ENCODE measurements around the gene C1QL4. TPM values are rescaled to one million over a fixed set of nuclear protein-coding genes. Genes with fewer than 3 reads are reported as not detected.

Gene C1QL4
- total and polyA plus RNA-seq, 9 of the 15 experiments (the other 6 are each of a cell fraction or from before 2014, with no cell fraction given): 0.08 to 2.1 (median 0.31) TPM

DNA sequence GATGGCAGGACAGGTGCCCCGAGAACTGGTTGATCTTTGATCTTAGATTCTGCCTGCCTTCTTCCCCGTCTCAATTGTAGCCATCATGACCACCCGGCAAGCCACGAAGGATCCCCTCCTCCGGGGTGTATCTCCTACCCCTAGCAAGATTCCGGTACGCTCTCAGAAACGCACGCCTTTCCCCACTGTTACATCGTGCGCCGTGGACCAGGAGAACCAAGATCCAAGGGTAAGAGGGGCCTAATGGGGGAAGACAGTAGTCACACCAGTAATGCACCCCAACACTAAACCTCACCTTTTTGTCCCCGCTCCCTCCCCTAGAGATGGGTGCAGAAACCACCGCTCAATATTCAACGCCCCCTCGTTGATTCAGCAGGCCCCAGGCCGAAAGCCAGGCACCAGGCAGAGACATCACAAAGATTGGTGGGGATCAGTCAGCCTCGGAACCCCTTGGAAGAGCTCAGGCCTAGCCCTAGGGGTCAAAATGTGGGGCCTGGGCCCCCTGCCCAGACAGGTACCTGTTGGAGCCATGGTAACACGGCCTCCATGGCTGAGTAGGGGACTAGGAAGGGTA lies 13.4 kb downstream of the C1QL4 start:
- Histone ChIP-seq H3K36me3 (ENCODE audit: control insufficient read depth, insufficient read depth, low read length) (peaks cover 39% of the 10 kb centered on the region; the same call in 2 of the 3 replicates), H3K9me3 (replicated peaks; ENCODE audit: control insufficient read depth, insufficient read depth, low read depth, low read length) (no peaks in the 10 kb centered on the region), H3K9me1 (ENCODE audit: control insufficient read depth, insufficient read depth, low read length) (no peaks in the 10 kb centered on the region), H3K4me1 (replicated peaks in 1 of 2; ENCODE audit: control insufficient read depth in 2 of 2, insufficient read depth in 2 of 2, low read length in 2 of 2) (peaks cover 5 to 16% of the 10 kb centered on the region in 2 experiments; a peak in 3 of 5 replicates), H2AFZ (ENCODE audit: low read depth, low read length) (peak overlapping the region; percentile 92), H3K4me2 (ENCODE audit: insufficient read depth, low read length) (peak overlapping the region; percentile 99), H3K27me3 (ENCODE audit: control insufficient read depth in 2 of 2, insufficient read depth in 2 of 2, low read length in 2 of 2) (no peaks in the 10 kb centered on the region), H3K79me2 (ENCODE audit: control insufficient read depth, insufficient read depth, low read length) (peaks cover 22% of the 10 kb centered on the region), H3K27ac (ENCODE audit: extremely low read depth, low read depth, low read length) (peak overlapping the region; percentile 85), H4K20me1 (replicated peaks; ENCODE audit: control insufficient read depth, insufficient read depth, low read length) (no peaks in the 10 kb centered on the region), H3K4me3 (peak overlapping the region; percentile 74), H3K9ac (ENCODE audit: insufficient read depth in 1 of 2, low read depth in 2 of 2, low read length in 2 of 2) (peak overlapping the region; percentile 96 to 99)
- intact Hi-C loops (cut with micrococcal nuclease): no loop called here
- in situ Hi-C loops (cut with MboI): no loop called here
- FAIRE-seq (no peak), DNase-seq (ENCODE audit: extremely low read depth in 1 of 4, low spot score in 3 of 4) (no peak), ATAC-seq (peak; percentile 4; the same call in 2 of the 3 replicates)
- WGBS (ENCODE audit: insufficient coverage, low coverage, missing lambda C conversion rate): 4% methylated on average over 19 of the region's 19 CpGs
- TSS peak; percentile 85 for BruUV-seq (replicated peaks)
- ChIA-PET CTCF (ENCODE audit: low intra/inter-chr PET ratio) (no interaction called here), POLR2A (interaction anchor here (1.5 to 3.1 kb wide), 7 partner anchors 8 to 193 kb away, joined by 7 to 32 read pairs (median 10); partner anchors contain the start of genes C1QL4, PRPH and TUBA1B)
- no peak for TF ChIP-seq XRCC5 (IDR thresholded peaks at IDR 0.05; ENCODE audit: low read depth, low read length)
- no peak for TF ChIP-seq GATA2 (CRISPR knock-in tag; IDR thresholded peaks at IDR 0.05)
- no peak for TF ChIP-seq HDGF (IDR thresholded peaks at IDR 0.05)
- TF ChIP-seq RBM39 (optimal IDR thresholded peaks at IDR 0.05; ENCODE audit: low read depth, low read length): no peak
- no peak for TF ChIP-seq BACH1 (tag; IDR thresholded peaks at IDR 0.05)
- TF ChIP-seq ZNF77 (CRISPR knock-in tag; IDR thresholded peaks at IDR 0.05): no peak
- TF ChIP-seq SMARCA5 (IDR thresholded peaks at IDR 0.05): 0 out of 2 replicates have a peak, but pooled peaks have one; percentile 15
- no peak for TF ChIP-seq IRF1 (CRISPR knock-in tag; IDR thresholded peaks at IDR 0.05; ENCODE audit: borderline replicate concordance)
- peak; percentile 4; the same call in 1 of the 2 replicates for TF ChIP-seq HDAC2 (IDR thresholded peaks at IDR 0.05)
- TF ChIP-seq BCOR (IDR thresholded peaks at IDR 0.05): no peak
- 0 out of 2 replicates have a peak, but pooled peaks have one; percentile 12 for TF ChIP-seq TRIM25 (IDR thresholded peaks at IDR 0.05; ENCODE audit: borderline replicate concordance)
- no peak for TF ChIP-seq CEBPG (CRISPR knock-in tag; IDR thresholded peaks at IDR 0.05)
- TF ChIP-seq CEBPG (tag; conservative IDR thresholded peaks at IDR 0.05 in 1 of 2, IDR thresholded peaks at IDR 0.05 in 1 of 2): no peak
- no peak for TF ChIP-seq PPARD (CRISPR knock-in tag; IDR thresholded peaks at IDR 0.05)
- no peak for TF ChIP-seq TOE1 (IDR thresholded peaks at IDR 0.05; ENCODE audit: borderline replicate concordance)
- TF ChIP-seq TOE1 (CRISPR knock-in tag; IDR thresholded peaks at IDR 0.05; ENCODE audit: borderline replicate concordance, low read depth): no peak
- TF ChIP-seq, protein P1, sequence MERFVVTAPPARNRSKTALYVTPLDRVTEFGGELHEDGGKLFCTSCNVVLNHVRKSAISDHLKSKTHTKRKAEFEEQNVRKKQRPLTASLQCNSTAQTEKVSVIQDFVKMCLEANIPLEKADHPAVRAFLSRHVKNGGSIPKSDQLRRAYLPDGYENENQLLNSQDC (CRISPR knock-in tag; IDR thresholded peaks at IDR 0.05): no peak
- no peak for TF ChIP-seq ZNF184 (CRISPR knock-in tag; IDR thresholded peaks at IDR 0.05)
- TF ChIP-seq BRD9 (IDR thresholded peaks at IDR 0.05; ENCODE audit: low read depth, partially characterized antibody): peak; percentile 4
- no peak for TF ChIP-seq STAT5A (IDR thresholded peaks at IDR 0.05; ENCODE audit: borderline replicate concordance, low read length)
- peak; percentile 4 for TF ChIP-seq SMAD1 (IDR thresholded peaks at IDR 0.05; ENCODE audit: low read depth, low read length, partially characterized antibody)
- TF ChIP-seq CCAR2 (IDR thresholded peaks at IDR 0.05; ENCODE audit: low read depth, low read length): no peak

All from K562 (cell line).